GM23338 (cell line): ENCODE data around the gene C20orf173.

Experiments used
- CREB1 ChIP-seq: fragments of 250-450 bp; sonication (Bioruptor Pico); IDR thresholded peaks from 2 replicates; pipeline ENCODE4 v1.5.0; 2020; ENCODE audit warnings: low read depth, mild to moderate bottlenecking, moderate library complexity
- EZH2 ChIP-seq: fragments of 200-600 bp; sonication (generic); IDR thresholded peaks from one replicate; pipeline ENCODE4 v1.8.0; 2017; ENCODE audit warnings: antibody characterized with exemption, mild to moderate bottlenecking, low read depth; ENCODE audit not compliant: unreplicated experiment
- JUNB ChIP-seq: IDR thresholded peaks from one replicate; pipeline ENCODE4 v1.6.1; 2016; ENCODE audit warnings: antibody characterized with exemption; ENCODE audit not compliant: unreplicated experiment
- POLR2AphosphoS5 ChIP-seq: IDR thresholded peaks from 2 replicates; pipeline ENCODE4 v1.6.1; 2016; ENCODE audit warnings: antibody characterized with exemption, low read depth
- TF ChIP-seq, protein P1 (sequence below), 2 experiments: fragments of 200-600 bp in 1 of 2; sonication (generic) in 1 of 2; conservative IDR thresholded peaks; 2 replicates each; pipeline versions ENCODE4 v1.5.1 to v1.6.1; 2016 to 2017; ENCODE audit warnings: antibody characterized with exemption in 2 of 2, low read depth in 2 of 2, mild to moderate bottlenecking in 2 of 2, moderate library complexity in 1 of 2
- TF ChIP-seq, protein P2 (sequence below): IDR thresholded peaks from one replicate; pipeline ENCODE4 v1.6.1; 2018; ENCODE audit warnings: antibody characterized with exemption; ENCODE audit not compliant: unreplicated experiment

DNA sequence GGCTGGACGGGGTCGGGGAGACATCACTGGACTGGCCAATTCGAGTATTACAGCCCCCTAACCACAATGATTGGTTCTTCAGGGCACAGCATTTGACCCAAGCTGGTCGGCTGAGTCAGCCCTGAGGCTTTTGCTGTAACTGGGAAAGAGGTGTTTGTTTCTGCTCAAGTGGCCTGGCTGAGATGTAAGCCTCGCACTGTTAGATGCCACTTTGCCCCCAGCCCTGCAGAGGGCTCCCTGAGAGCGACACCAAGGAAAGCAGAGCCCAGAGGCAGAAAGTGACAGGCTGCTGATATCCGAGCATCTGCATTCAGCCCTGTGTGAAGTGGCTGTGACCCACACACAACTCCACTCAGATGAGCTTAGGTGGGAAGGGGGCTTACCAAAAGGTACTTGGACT lies 31.8 kb upstream of the C20orf173 start:
- TF ChIP-seq, protein P1, sequence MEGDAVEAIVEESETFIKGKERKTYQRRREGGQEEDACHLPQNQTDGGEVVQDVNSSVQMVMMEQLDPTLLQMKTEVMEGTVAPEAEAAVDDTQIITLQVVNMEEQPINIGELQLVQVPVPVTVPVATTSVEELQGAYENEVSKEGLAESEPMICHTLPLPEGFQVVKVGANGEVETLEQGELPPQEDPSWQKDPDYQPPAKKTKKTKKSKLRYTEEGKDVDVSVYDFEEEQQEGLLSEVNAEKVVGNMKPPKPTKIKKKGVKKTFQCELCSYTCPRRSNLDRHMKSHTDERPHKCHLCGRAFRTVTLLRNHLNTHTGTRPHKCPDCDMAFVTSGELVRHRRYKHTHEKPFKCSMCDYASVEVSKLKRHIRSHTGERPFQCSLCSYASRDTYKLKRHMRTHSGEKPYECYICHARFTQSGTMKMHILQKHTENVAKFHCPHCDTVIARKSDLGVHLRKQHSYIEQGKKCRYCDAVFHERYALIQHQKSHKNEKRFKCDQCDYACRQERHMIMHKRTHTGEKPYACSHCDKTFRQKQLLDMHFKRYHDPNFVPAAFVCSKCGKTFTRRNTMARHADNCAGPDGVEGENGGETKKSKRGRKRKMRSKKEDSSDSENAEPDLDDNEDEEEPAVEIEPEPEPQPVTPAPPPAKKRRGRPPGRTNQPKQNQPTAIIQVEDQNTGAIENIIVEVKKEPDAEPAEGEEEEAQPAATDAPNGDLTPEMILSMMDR (conservative IDR thresholded peaks at IDR 0.05; ENCODE audit: low read depth in 2 of 2): peak; percentile 46 to 76
- TF ChIP-seq CREB1 (CRISPR knock-in tag) (no peak), EZH2 (no peak), POLR2AphosphoS5 (no peak), JUNB (no peak)
- TF ChIP-seq, protein P2, sequence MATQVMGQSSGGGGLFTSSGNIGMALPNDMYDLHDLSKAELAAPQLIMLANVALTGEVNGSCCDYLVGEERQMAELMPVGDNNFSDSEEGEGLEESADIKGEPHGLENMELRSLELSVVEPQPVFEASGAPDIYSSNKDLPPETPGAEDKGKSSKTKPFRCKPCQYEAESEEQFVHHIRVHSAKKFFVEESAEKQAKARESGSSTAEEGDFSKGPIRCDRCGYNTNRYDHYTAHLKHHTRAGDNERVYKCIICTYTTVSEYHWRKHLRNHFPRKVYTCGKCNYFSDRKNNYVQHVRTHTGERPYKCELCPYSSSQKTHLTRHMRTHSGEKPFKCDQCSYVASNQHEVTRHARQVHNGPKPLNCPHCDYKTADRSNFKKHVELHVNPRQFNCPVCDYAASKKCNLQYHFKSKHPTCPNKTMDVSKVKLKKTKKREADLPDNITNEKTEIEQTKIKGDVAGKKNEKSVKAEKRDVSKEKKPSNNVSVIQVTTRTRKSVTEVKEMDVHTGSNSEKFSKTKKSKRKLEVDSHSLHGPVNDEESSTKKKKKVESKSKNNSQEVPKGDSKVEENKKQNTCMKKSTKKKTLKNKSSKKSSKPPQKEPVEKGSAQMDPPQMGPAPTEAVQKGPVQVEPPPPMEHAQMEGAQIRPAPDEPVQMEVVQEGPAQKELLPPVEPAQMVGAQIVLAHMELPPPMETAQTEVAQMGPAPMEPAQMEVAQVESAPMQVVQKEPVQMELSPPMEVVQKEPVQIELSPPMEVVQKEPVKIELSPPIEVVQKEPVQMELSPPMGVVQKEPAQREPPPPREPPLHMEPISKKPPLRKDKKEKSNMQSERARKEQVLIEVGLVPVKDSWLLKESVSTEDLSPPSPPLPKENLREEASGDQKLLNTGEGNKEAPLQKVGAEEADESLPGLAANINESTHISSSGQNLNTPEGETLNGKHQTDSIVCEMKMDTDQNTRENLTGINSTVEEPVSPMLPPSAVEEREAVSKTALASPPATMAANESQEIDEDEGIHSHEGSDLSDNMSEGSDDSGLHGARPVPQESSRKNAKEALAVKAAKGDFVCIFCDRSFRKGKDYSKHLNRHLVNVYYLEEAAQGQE: no peak
